ENCODE data around the gene KLHL3.

Gene KLHL3

GRCh38 chr5:137669811-137670210, 66.1 kb downstream of the KLHL3 start:
- Histone ChIP-seq H3K27me3 (ENCODE audit: insufficient read depth, low read length) (no peaks in the 10 kb centered on the region), H4K20me1 (ENCODE audit: insufficient read depth, low read length) (no peaks in the 10 kb centered on the region), H3K9ac (ENCODE audit: low read length) (no peak overlapping the region), H3K79me2 (ENCODE audit: insufficient read depth, low read length) (no peaks in the 10 kb centered on the region), H3K36me3 (ENCODE audit: insufficient read depth, low read length) (no peaks in the 10 kb centered on the region), H3K9me3 (ENCODE audit: low read length) (no peaks in the 10 kb centered on the region), H3K4me1 (ENCODE audit: insufficient read depth, low read length, severe bottlenecking) (no peaks in the 10 kb centered on the region), H3K27ac (ENCODE audit: low read depth, low read length, poor library complexity, severe bottlenecking) (no peak overlapping the region), H3K4me2 (ENCODE audit: low read length) (no peak overlapping the region), H3F3A (ENCODE audit: insufficient read depth, low read length) (no peaks in the 10 kb centered on the region), H3K9me2 (ENCODE audit: low read depth, low read length) (no peaks in the 10 kb centered on the region), H2AFZ (ENCODE audit: low read length) (no peak overlapping the region), H3K4me3 (ENCODE audit: low read depth, low read length, poor library complexity, severe bottlenecking) (no peak overlapping the region)
- TF ChIP-seq EZH2 (IDR thresholded peaks at IDR 0.05; ENCODE audit: borderline replicate concordance, low read length) (no peak), CTCF (IDR thresholded peaks at IDR 0.05; ENCODE audit: low read length) (no peak)

- H4K20me1 ChIP-seq (ENCODE audit: insufficient read depth, low read length) = no peaks in the 10 kb centered on the region
- no peaks in the 10 kb centered on the region for H3K27me3 ChIP-seq (ENCODE audit: insufficient read depth, low read length)
- H3K4me1 ChIP-seq (ENCODE audit: insufficient read depth, low read length, severe bottlenecking) = no peaks in the 10 kb centered on the region
- no peak overlapping the region for H2AFZ ChIP-seq (ENCODE audit: low read length)
- no peak overlapping the region for H3K27ac ChIP-seq (ENCODE audit: low read depth, low read length, poor library complexity, severe bottlenecking)
- H3K4me3 ChIP-seq (ENCODE audit: low read depth, low read length, poor library complexity, severe bottlenecking) = no peak overlapping the region
- no peaks in the 10 kb centered on the region for H3F3A ChIP-seq (ENCODE audit: insufficient read depth, low read length)
- no peaks in the 10 kb centered on the region for H3K9me3 ChIP-seq (ENCODE audit: low read length)
- H3K79me2 ChIP-seq (ENCODE audit: insufficient read depth, low read length) = no peaks in the 10 kb centered on the region
- H3K9me2 ChIP-seq (ENCODE audit: low read depth, low read length) = no peaks in the 10 kb centered on the region
- H3K36me3 ChIP-seq (ENCODE audit: insufficient read depth, low read length) = no peaks in the 10 kb centered on the region
- no peak for TF ChIP-seq EZH2 (IDR thresholded peaks at IDR 0.05; ENCODE audit: borderline replicate concordance, low read length)
- TF ChIP-seq CTCF (IDR thresholded peaks at IDR 0.05; ENCODE audit: low read length) = no peak
- no peak overlapping the region for H3K4me2 ChIP-seq (ENCODE audit: low read length)
- no peak overlapping the region for H3K9ac ChIP-seq (ENCODE audit: low read length)
Measured at GRCh38 chr5:137668637-137669036, 67.3 kb downstream of the KLHL3 start.

GRCh38 chr5:137667341-137667740, 68.5 kb downstream of the KLHL3 start:
- Histone ChIP-seq H3K27me3 (ENCODE audit: insufficient read depth, low read length) (no peaks in the 10 kb centered on the region), H4K20me1 (ENCODE audit: insufficient read depth, low read length) (no peaks in the 10 kb centered on the region), H2AFZ (ENCODE audit: low read length) (no peak overlapping the region), H3K27ac (ENCODE audit: low read depth, low read length, poor library complexity, severe bottlenecking) (no peak overlapping the region), H3K9ac (ENCODE audit: low read length) (no peak overlapping the region), H3K4me1 (ENCODE audit: insufficient read depth, low read length, severe bottlenecking) (no peaks in the 10 kb centered on the region), H3K79me2 (ENCODE audit: insufficient read depth, low read length) (no peaks in the 10 kb centered on the region), H3K4me2 (ENCODE audit: low read length) (no peak overlapping the region), H3F3A (ENCODE audit: insufficient read depth, low read length) (no peaks in the 10 kb centered on the region), H3K9me3 (ENCODE audit: low read length) (no peaks in the 10 kb centered on the region), H3K36me3 (ENCODE audit: insufficient read depth, low read length) (no peaks in the 10 kb centered on the region), H3K4me3 (ENCODE audit: low read depth, low read length, poor library complexity, severe bottlenecking) (no peak overlapping the region), H3K9me2 (ENCODE audit: low read depth, low read length) (no peaks in the 10 kb centered on the region)
- TF ChIP-seq CTCF (IDR thresholded peaks at IDR 0.05; ENCODE audit: low read length) (no peak), EZH2 (IDR thresholded peaks at IDR 0.05; ENCODE audit: borderline replicate concordance, low read length) (no peak)

Measured in OCI-LY1 (cell line).